Testis (tissue), 2 donors: ENCODE results near the gene UGT1A4.

Experiments
- POLR2A ChIP-seq: fragments of 450-650 bp; IDR thresholded peaks from one replicate; pipeline ENCODE4 v1.6.1; 2017; ENCODE audit warnings: antibody characterized with exemption, mild to moderate bottlenecking, moderate library complexity
- TF ChIP-seq, protein P1 (sequence below), 3 experiments: fragments of 450-650 bp in 2 of 3; fragments of 200-600 bp in 1 of 3; sonication (generic) in 1 of 3; IDR thresholded peaks; one replicate each; pipeline ENCODE4 v1.5.1; 2016 to 2019; ENCODE audit warnings: antibody characterized with exemption in 3 of 3, mild to moderate bottlenecking in 2 of 3, moderate library complexity in 1 of 3

DNA sequence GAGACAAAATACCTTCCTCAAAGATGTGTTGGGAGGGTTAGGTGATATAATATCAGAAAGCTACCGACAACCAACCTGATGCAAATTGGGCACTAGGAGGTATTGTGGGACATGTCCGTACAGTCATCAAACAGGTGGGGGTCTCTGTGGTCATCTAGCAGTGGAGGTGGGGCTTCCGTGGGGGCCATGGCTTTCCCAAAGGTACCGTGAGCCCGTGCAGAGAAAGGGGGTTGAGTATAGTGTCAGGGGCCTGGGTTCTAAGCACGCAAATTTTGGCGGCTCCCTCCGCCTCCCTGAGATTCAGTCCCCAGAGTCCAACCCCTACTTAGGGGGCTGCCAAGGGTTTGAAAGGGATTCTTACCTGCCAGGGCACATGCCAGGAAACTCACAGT, 103.2 kb downstream of the UGT1A4 start:
- TF ChIP-seq POLR2A = no peak
- TF ChIP-seq, protein P1, sequence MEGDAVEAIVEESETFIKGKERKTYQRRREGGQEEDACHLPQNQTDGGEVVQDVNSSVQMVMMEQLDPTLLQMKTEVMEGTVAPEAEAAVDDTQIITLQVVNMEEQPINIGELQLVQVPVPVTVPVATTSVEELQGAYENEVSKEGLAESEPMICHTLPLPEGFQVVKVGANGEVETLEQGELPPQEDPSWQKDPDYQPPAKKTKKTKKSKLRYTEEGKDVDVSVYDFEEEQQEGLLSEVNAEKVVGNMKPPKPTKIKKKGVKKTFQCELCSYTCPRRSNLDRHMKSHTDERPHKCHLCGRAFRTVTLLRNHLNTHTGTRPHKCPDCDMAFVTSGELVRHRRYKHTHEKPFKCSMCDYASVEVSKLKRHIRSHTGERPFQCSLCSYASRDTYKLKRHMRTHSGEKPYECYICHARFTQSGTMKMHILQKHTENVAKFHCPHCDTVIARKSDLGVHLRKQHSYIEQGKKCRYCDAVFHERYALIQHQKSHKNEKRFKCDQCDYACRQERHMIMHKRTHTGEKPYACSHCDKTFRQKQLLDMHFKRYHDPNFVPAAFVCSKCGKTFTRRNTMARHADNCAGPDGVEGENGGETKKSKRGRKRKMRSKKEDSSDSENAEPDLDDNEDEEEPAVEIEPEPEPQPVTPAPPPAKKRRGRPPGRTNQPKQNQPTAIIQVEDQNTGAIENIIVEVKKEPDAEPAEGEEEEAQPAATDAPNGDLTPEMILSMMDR (IDR thresholded peaks at IDR 0.05) = no peak
